GM19099 (cell line): Measurements from ENCODE around the gene C3orf33.

ENCODE experiments used
- POLR2A ChIP-seq: IDR thresholded peaks from 3 replicates; pipeline ENCODE4 v1.6.1; 2011; ENCODE audit warnings: low read depth; ENCODE audit not compliant: insufficient read length; ENCODE audit errors: extremely low read depth

Gene C3orf33

DNA sequence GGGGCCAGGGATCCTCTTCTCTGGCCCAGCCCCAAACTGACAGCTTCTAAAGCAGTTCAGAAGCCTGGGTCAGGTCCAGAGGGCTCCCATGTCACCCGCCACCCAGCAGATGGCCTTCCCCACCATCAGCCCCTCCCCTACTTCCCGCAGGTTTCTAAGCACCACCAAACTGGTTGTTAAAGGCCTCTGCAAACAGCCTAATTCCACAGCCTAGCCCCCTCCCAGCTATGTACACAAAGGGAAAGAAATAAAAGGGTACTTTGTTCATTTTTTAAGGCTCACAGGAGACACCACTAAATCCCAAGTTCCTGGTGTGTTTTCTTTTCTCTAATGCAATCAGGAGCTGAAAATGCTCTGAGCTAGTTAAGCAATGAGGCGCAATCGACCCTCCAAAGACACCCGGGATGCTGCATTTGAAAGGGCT, 91.8 kb downstream of the C3orf33 start:
- no peak for TF ChIP-seq POLR2A
